ENCODE results near the gene RBBP5.

RBBP5 gene

GRCh38 chr1:205141236-205142101, 19.7 kb upstream of the RBBP5 start:
- Histone ChIP-seq H4K91ac (ENCODE audit: low read length) (no peak overlapping the region), H2BK12ac (ENCODE audit: low read length in 2 of 2) (no peak overlapping the region), H3K36me3 (ENCODE audit: control insufficient read depth in 1 of 2, insufficient read depth in 2 of 2, low read depth in 1 of 2, low read length in 2 of 2) (peaks cover 0 to 6% of the 10 kb centered on the region in 2 experiments), H2AFZ (ENCODE audit: low read depth, low read length) (no peak overlapping the region), H2AK5ac (ENCODE audit: low read length, severe bottlenecking) (no peak overlapping the region), H3K79me1 (replicated peaks; ENCODE audit: low read length, poor library complexity, severe bottlenecking) (no peaks in the 10 kb centered on the region), H3K4me3 (ENCODE audit: insufficient read depth in 1 of 2, low read depth in 1 of 2, low read length in 2 of 2) (peak overlapping the region in 1 of 2 experiments; percentile 32), H2BK5ac (ENCODE audit: low read depth, low read length, poor library complexity, severe bottlenecking) (no peak overlapping the region), H2BK120ac (ENCODE audit: low read depth, low read length) (no peak overlapping the region), H3K14ac (ENCODE audit: low read length in 2 of 2) (no peak overlapping the region), H3K27me3 (ENCODE audit: control insufficient read depth in 1 of 2, insufficient read depth in 1 of 2, low read length in 2 of 2) (no peaks in the 10 kb centered on the region), H3K23ac (ENCODE audit: low read length in 2 of 2) (no peak overlapping the region), H4K8ac (ENCODE audit: low read length) (peak overlapping the region; percentile 81), H3K9ac (ENCODE audit: low read length) (peak overlapping the region; percentile 68), H3K4me1 (ENCODE audit: control insufficient read depth, insufficient read depth, low read depth, low read length) (peaks cover 9% of the 10 kb centered on the region), H3K27ac (ENCODE audit: low read length, poor library complexity, severe bottlenecking) (no peak overlapping the region), H3K4me2 (ENCODE audit: low read length, poor library complexity, severe bottlenecking) (no peak overlapping the region), H3K4ac (ENCODE audit: low read depth in 1 of 2, low read length in 2 of 2) (no peak overlapping the region), H2BK15ac (ENCODE audit: low read depth, poor library complexity, severe bottlenecking) (peak overlapping the region; percentile 80), H3K18ac (ENCODE audit: low read depth in 1 of 2, low read length in 2 of 2) (no peak overlapping the region), H3K9me3 (ENCODE audit: control insufficient read depth, low read length) (no peaks in the 10 kb centered on the region)
- DNase-seq, result peak; percentile 82
- 31% methylated on average over 11 of the region's 12 CpGs for WGBS

GRCh38 chr1:205140113-205140512, 18.3 kb upstream of the RBBP5 start:
- no peaks in the 10 kb centered on the region for H3K9me3 ChIP-seq (ENCODE audit: control insufficient read depth, low read length)
- peaks cover 7% of the 10 kb centered on the region for H3K4me1 ChIP-seq (ENCODE audit: control insufficient read depth, insufficient read depth, low read depth, low read length)
- H3K9ac ChIP-seq (ENCODE audit: low read length), result no peak overlapping the region
- no peak overlapping the region for H2AK5ac ChIP-seq (ENCODE audit: low read length, severe bottlenecking)
- no peak overlapping the region for H2BK15ac ChIP-seq (ENCODE audit: low read depth, poor library complexity, severe bottlenecking)
- WGBS, result 85% methylated on average over 4 of the region's 4 CpGs
- no peak overlapping the region for H3K23ac ChIP-seq (ENCODE audit: low read length in 2 of 2)
- H3K4me2 ChIP-seq (ENCODE audit: low read length, poor library complexity, severe bottlenecking), result no peak overlapping the region
- H2AFZ ChIP-seq (ENCODE audit: low read depth, low read length), result no peak overlapping the region
- no peaks in the 10 kb centered on the region for H3K27me3 ChIP-seq (ENCODE audit: control insufficient read depth in 1 of 2, insufficient read depth in 1 of 2, low read length in 2 of 2)
- H3K14ac ChIP-seq (ENCODE audit: low read length in 2 of 2), result no peak overlapping the region
- no peak overlapping the region for H2BK12ac ChIP-seq (ENCODE audit: low read length in 2 of 2)
- no peak overlapping the region for H2BK120ac ChIP-seq (ENCODE audit: low read depth, low read length)
- H4K91ac ChIP-seq (ENCODE audit: low read length), result no peak overlapping the region
- H3K36me3 ChIP-seq (ENCODE audit: control insufficient read depth in 1 of 2, insufficient read depth in 2 of 2, low read depth in 1 of 2, low read length in 2 of 2), result no peaks in the 10 kb centered on the region
- no peak overlapping the region for H3K4ac ChIP-seq (ENCODE audit: low read depth in 1 of 2, low read length in 2 of 2)
- no peak overlapping the region for H3K4me3 ChIP-seq (ENCODE audit: insufficient read depth in 1 of 2, low read depth in 1 of 2, low read length in 2 of 2)
- no peak overlapping the region for H3K18ac ChIP-seq (ENCODE audit: low read depth in 1 of 2, low read length in 2 of 2)
- no peak overlapping the region for H3K27ac ChIP-seq (ENCODE audit: low read length, poor library complexity, severe bottlenecking)
- H2BK5ac ChIP-seq (ENCODE audit: low read depth, low read length, poor library complexity, severe bottlenecking), result no peak overlapping the region
- no peaks in the 10 kb centered on the region for H3K79me1 ChIP-seq (replicated peaks; ENCODE audit: low read length, poor library complexity, severe bottlenecking)
- H4K8ac ChIP-seq (ENCODE audit: low read length), result no peak overlapping the region
- no peak for DNase-seq

GRCh38 chr1:205137901-205138300, 16.1 kb upstream of the RBBP5 start:
- no peak overlapping the region for H3K4ac ChIP-seq (ENCODE audit: low read depth in 1 of 2, low read length in 2 of 2)
- no peaks in the 10 kb centered on the region for H3K9me3 ChIP-seq (ENCODE audit: control insufficient read depth, low read length)
- 60% methylated on average over 3 of the region's 3 CpGs for WGBS

GRCh38 chr1:205133287-205133686, 11.5 kb upstream of the RBBP5 start:
- no peaks in the 10 kb centered on the region for H3K9me3 ChIP-seq (ENCODE audit: control insufficient read depth, low read length)
- H2AK5ac ChIP-seq (ENCODE audit: low read length, severe bottlenecking), result no peak overlapping the region
- H3K36me3 ChIP-seq (ENCODE audit: control insufficient read depth in 1 of 2, insufficient read depth in 2 of 2, low read depth in 1 of 2, low read length in 2 of 2), result no peaks in the 10 kb centered on the region
- H3K4me3 ChIP-seq (ENCODE audit: insufficient read depth in 1 of 2, low read depth in 1 of 2, low read length in 2 of 2), result no peak overlapping the region
- H2BK120ac ChIP-seq (ENCODE audit: low read depth, low read length), result no peak overlapping the region
- H3K18ac ChIP-seq (ENCODE audit: low read depth in 1 of 2, low read length in 2 of 2), result no peak overlapping the region
- no peaks in the 10 kb centered on the region for H3K79me1 ChIP-seq (replicated peaks; ENCODE audit: low read length, poor library complexity, severe bottlenecking)
- no peak overlapping the region for H2BK15ac ChIP-seq (ENCODE audit: low read depth, poor library complexity, severe bottlenecking)
- H3K27me3 ChIP-seq (ENCODE audit: control insufficient read depth in 1 of 2, insufficient read depth in 1 of 2, low read length in 2 of 2), result no peaks in the 10 kb centered on the region
- H3K23ac ChIP-seq (ENCODE audit: low read length in 2 of 2), result no peak overlapping the region
- H3K27ac ChIP-seq (ENCODE audit: low read length, poor library complexity, severe bottlenecking), result no peak overlapping the region
- H3K9ac ChIP-seq (ENCODE audit: low read length), result no peak overlapping the region
- 60% methylated on average over 1 of the region's 1 CpG for WGBS
- DNase-seq, result no peak
- H2BK12ac ChIP-seq (ENCODE audit: low read length in 2 of 2), result no peak overlapping the region
- H2AFZ ChIP-seq (ENCODE audit: low read depth, low read length), result no peak overlapping the region
- no peak overlapping the region for H4K8ac ChIP-seq (ENCODE audit: low read length)
- H3K4ac ChIP-seq (ENCODE audit: low read depth in 1 of 2, low read length in 2 of 2), result no peak overlapping the region
- no peak overlapping the region for H3K14ac ChIP-seq (ENCODE audit: low read length in 2 of 2)
- no peak overlapping the region for H2BK5ac ChIP-seq (ENCODE audit: low read depth, low read length, poor library complexity, severe bottlenecking)
- H3K4me2 ChIP-seq (ENCODE audit: low read length, poor library complexity, severe bottlenecking), result no peak overlapping the region
- no peak overlapping the region for H4K91ac ChIP-seq (ENCODE audit: low read length)
- H3K4me1 ChIP-seq (ENCODE audit: control insufficient read depth, insufficient read depth, low read depth, low read length), result no peaks in the 10 kb centered on the region

More at GRCh38 chr1:205137901-205138300, 16.1 kb upstream of the RBBP5 start:
- Histone ChIP-seq H3K9ac (ENCODE audit: low read length) (no peak overlapping the region), H2BK120ac (ENCODE audit: low read depth, low read length) (no peak overlapping the region), H3K36me3 (ENCODE audit: control insufficient read depth in 1 of 2, insufficient read depth in 2 of 2, low read depth in 1 of 2, low read length in 2 of 2) (no peaks in the 10 kb centered on the region), H3K4me1 (ENCODE audit: control insufficient read depth, insufficient read depth, low read depth, low read length) (peaks cover 4% of the 10 kb centered on the region), H3K23ac (ENCODE audit: low read length in 2 of 2) (no peak overlapping the region), H4K91ac (ENCODE audit: low read length) (no peak overlapping the region), H3K4me3 (ENCODE audit: insufficient read depth in 1 of 2, low read depth in 1 of 2, low read length in 2 of 2) (no peak overlapping the region), H4K8ac (ENCODE audit: low read length) (peak overlapping the region; percentile 49), H3K27ac (ENCODE audit: low read length, poor library complexity, severe bottlenecking) (no peak overlapping the region), H2AFZ (ENCODE audit: low read depth, low read length) (no peak overlapping the region), H2BK15ac (ENCODE audit: low read depth, poor library complexity, severe bottlenecking) (no peak overlapping the region), H3K27me3 (ENCODE audit: control insufficient read depth in 1 of 2, insufficient read depth in 1 of 2, low read length in 2 of 2) (no peaks in the 10 kb centered on the region), H2BK12ac (ENCODE audit: low read length in 2 of 2) (no peak overlapping the region), H3K14ac (ENCODE audit: low read length in 2 of 2) (no peak overlapping the region), H2BK5ac (ENCODE audit: low read depth, low read length, poor library complexity, severe bottlenecking) (no peak overlapping the region), H3K79me1 (replicated peaks; ENCODE audit: low read length, poor library complexity, severe bottlenecking) (no peaks in the 10 kb centered on the region), H2AK5ac (ENCODE audit: low read length, severe bottlenecking) (no peak overlapping the region), H3K18ac (ENCODE audit: low read depth in 1 of 2, low read length in 2 of 2) (no peak overlapping the region), H3K4me2 (ENCODE audit: low read length, poor library complexity, severe bottlenecking) (no peak overlapping the region)
- no peak for DNase-seq
